Panc1 (cell line): ENCODE data around the gene HLA-DOA. TPM values are rescaled to one million over a fixed set of nuclear protein-coding genes. Genes with fewer than 3 reads are reported as not detected.

Experiments used
- ATAC-seq: fragments of 200-7000 bp; cut with Tn5 transposase; 2 replicates; pipeline ENCODE4 v1.9.1; 2020; ENCODE audit warnings: mild to moderate bottlenecking, moderate library complexity
- BruUV-seq: library from RNA; stranded (reverse); fragments of 400-500 nt; replicated peaks from 2 replicates; lab custom pipeline; 2021; lab: Mats Ljungman, UMichigan
- CTCF ChIA-PET: fragments of 300-600 bp; sonication (Branson Sonifier 250); formaldehyde crosslinking; loops from one replicate; lab custom pipeline; 2022; ENCODE audit warnings: antibody characterized with exemption; lab: Charles Lee
- POLR2A ChIA-PET: fragments of 300-600 bp; sonication (Branson Sonifier 250); formaldehyde crosslinking; loops from one replicate; lab custom pipeline; 2022; ENCODE audit warnings: antibody characterized with exemption; lab: Charles Lee
- DNase-seq: peaks from one replicate; pipeline ENCODE4 v3.0.0-alpha.2; 2010; ENCODE audit warnings: low read depth, low spot score
- H3K27ac ChIP-seq: 2 replicates; pipeline ENCODE4 v1.5.1; 2011; ENCODE audit warnings: mild to moderate bottlenecking, low read length, inconsistent platforms
- H3K27me3 ChIP-seq: fragments of 200-500 bp; sonication (Bioruptor generic); 2 replicates; pipeline ENCODE4 v1.6.0; 2014; ENCODE audit warnings: low read length, inconsistent platforms; ENCODE audit not compliant: control insufficient read depth, insufficient read depth
- H3K36me3 ChIP-seq: fragments of 200-500 bp; sonication (Bioruptor generic); 2 replicates; pipeline ENCODE4 v1.5.1; 2014; ENCODE audit warnings: inconsistent platforms, mild to moderate bottlenecking, low read length, moderate library complexity; ENCODE audit not compliant: control insufficient read depth, insufficient read depth
- H3K4me1 ChIP-seq: 2 replicates; pipeline ENCODE4 v1.5.1; 2011; ENCODE audit warnings: inconsistent platforms, mild to moderate bottlenecking, low read length, moderate library complexity; ENCODE audit not compliant: control insufficient read depth, insufficient read depth
- H3K4me3 ChIP-seq, 2 experiments: 2 replicates each; pipeline ENCODE4 v1.5.1; 2011 to 2012; ENCODE audit warnings: low read depth in 2 of 2, low read length in 2 of 2, mild to moderate bottlenecking in 2 of 2, inconsistent platforms in 1 of 2, moderate library complexity in 1 of 2
- H3K9me3 ChIP-seq: fragments of 200-500 bp; sonication (Bioruptor generic); 2 replicates; pipeline ENCODE4 v1.5.1; 2014; ENCODE audit warnings: low read depth, mild to moderate bottlenecking, inconsistent platforms, low read length, moderate library complexity; ENCODE audit not compliant: control insufficient read depth, insufficient read depth
- POLR2AphosphoS5 ChIP-seq: IDR thresholded peaks from 2 replicates; pipeline ENCODE4 v1.6.1; 2012; ENCODE audit warnings: mild to moderate bottlenecking, low read depth, low read length, moderate library complexity
- REST ChIP-seq, 2 experiments: IDR thresholded peaks; 2 replicates each; pipeline ENCODE4 v1.6.1; 2011 to 2012; ENCODE audit warnings: low read depth in 2 of 2, control low read depth in 1 of 2, low read length in 1 of 2, mild to moderate bottlenecking in 1 of 2, moderate library complexity in 1 of 2; ENCODE audit not compliant: insufficient read depth in 1 of 2
- SIN3A ChIP-seq: IDR thresholded peaks from 2 replicates; pipeline ENCODE4 v1.6.1; 2012; ENCODE audit warnings: low read depth, mild to moderate bottlenecking, low read length, moderate library complexity, borderline replicate concordance; ENCODE audit not compliant: insufficient read depth
- TCF7L2 ChIP-seq: IDR thresholded peaks from 2 replicates; pipeline ENCODE4 v1.6.1; 2011; ENCODE audit warnings: mild to moderate bottlenecking, low read depth, low read length, inconsistent platforms
- in situ Hi-C: cut with HindIII; loops from 2 replicates; pipeline ENCODE4 v1.10.0; 2016; ENCODE audit warnings: low sequenced_read_pairs, low pct_unique_long_range_greater_than_20kb
- intact Hi-C: fragments of 100-400 bp; cut with micrococcal nuclease; formaldehyde crosslinking; loops from one replicate; pipeline ENCODE4 v1.10.0; 2022; ENCODE audit not compliant: unreplicated experiment
- total RNA-seq: library from RNA; stranded (reverse); gene quantifications from one replicate; pipeline ENCODE4 v1.2.1, GENCODE V29; 2021; ENCODE audit not compliant: unreplicated experiment
- TF ChIP-seq, protein P1 (sequence below): fragments of 450-650 bp; IDR thresholded peaks from 2 replicates; pipeline ENCODE4 v1.5.1; 2017; ENCODE audit warnings: mild to moderate bottlenecking

HLA-DOA gene
- total RNA-seq, 1 experiment from 2014 or later, result 0.08 TPM

DNA sequence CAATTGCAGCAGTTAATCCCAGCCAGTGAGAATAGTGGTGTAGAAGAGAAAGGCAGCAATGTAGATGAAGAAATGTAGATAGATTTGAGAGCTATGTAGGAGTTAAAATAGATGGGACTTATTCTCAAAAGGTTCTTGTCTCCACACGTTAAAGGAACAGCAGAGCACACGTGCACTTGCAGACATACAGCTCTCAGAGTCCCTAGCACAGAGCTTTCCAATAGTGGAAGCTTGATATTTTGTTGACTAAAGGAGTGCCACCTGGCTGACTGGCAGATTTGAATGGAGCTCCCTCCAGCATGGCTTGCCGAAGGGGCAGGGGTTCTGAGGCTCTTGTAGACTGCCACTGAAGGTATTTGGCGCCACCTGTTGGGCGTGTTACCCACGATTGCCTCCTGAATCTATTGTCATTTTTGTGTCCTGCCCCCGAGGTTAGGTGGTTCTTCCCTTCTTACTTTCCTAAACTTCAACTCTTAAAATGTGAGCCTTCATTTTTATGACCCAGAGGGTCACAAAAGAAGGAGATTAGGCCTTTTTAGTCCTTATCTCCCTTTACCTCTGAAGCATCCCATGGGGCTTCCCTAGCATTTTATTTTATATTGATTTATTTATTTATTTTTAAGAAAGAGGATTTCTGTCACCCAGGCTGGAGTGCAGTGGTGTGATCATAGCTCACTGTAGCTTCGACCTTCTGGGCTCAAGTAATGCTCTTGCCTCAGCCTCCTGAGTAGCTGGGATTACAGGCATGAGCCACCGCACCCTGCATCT, 24.6 kb downstream of the HLA-DOA start:
- H3K27ac ChIP-seq, result no peak overlapping the region
- H3K4me3 ChIP-seq, result no peak overlapping the region
- H3K36me3 ChIP-seq, result peaks cover 17% of the 10 kb centered on the region
- TF ChIP-seq TCF7L2 (no peak), SIN3A (no peak), POLR2AphosphoS5 (peak; percentile 46; the same call in 1 of the 2 replicates), REST (IDR thresholded peaks at IDR 0.05; ENCODE audit: insufficient read depth in 1 of 2, low read depth in 2 of 2, low read length in 1 of 2) (no peak)
- TF ChIP-seq, protein P1, sequence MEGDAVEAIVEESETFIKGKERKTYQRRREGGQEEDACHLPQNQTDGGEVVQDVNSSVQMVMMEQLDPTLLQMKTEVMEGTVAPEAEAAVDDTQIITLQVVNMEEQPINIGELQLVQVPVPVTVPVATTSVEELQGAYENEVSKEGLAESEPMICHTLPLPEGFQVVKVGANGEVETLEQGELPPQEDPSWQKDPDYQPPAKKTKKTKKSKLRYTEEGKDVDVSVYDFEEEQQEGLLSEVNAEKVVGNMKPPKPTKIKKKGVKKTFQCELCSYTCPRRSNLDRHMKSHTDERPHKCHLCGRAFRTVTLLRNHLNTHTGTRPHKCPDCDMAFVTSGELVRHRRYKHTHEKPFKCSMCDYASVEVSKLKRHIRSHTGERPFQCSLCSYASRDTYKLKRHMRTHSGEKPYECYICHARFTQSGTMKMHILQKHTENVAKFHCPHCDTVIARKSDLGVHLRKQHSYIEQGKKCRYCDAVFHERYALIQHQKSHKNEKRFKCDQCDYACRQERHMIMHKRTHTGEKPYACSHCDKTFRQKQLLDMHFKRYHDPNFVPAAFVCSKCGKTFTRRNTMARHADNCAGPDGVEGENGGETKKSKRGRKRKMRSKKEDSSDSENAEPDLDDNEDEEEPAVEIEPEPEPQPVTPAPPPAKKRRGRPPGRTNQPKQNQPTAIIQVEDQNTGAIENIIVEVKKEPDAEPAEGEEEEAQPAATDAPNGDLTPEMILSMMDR, result peak; percentile 94
- DNase-seq (peak; percentile 76), ATAC-seq (peak; percentile 85)
- H3K27me3 ChIP-seq, result no peaks in the 10 kb centered on the region
- ChIA-PET CTCF (interaction anchor here (0.5 to 2.8 kb wide), 16 partner anchors 11 to 785 kb away, joined by 3 to 20 read pairs (median 5); partner anchors contain the start of gene TAP2), POLR2A (interaction anchor here (0.8 to 1.3 kb wide), 2 partner anchors 10 to 13 kb away, joined by 4 to 9 read pairs; no protein-coding TSS in a partner anchor)
- H3K4me1 ChIP-seq, result peaks cover 27% of the 10 kb centered on the region
- intact Hi-C loops (loop anchor here (2.0 to 5.0 kb wide), 2 partner anchors 52 to 98 kb away; no protein-coding TSS in a partner anchor), in situ Hi-C loops (no loop called here)
- no TSS peak for BruUV-seq
- no peaks in the 10 kb centered on the region for H3K9me3 ChIP-seq

- ChIA-PET CTCF (interaction anchor here (0.5 to 2.8 kb wide), 16 partner anchors 10 to 785 kb away, joined by 3 to 20 read pairs (median 5); partner anchors contain the start of gene TAP2), POLR2A (interaction anchor here (0.8 to 1.3 kb wide), 2 partner anchors 9 to 12 kb away, joined by 4 to 9 read pairs; no protein-coding TSS in a partner anchor)
- intact Hi-C loops, result loop anchor here (2.0 to 5.0 kb wide), 2 partner anchors 51 to 97 kb away; no protein-coding TSS in a partner anchor
- Histone ChIP-seq H3K27ac (no peak overlapping the region), H3K27me3 (no peaks in the 10 kb centered on the region), H3K9me3 (no peaks in the 10 kb centered on the region), H3K4me1 (peaks cover 34% of the 10 kb centered on the region), H3K36me3 (peaks cover 24% of the 10 kb centered on the region), H3K4me3 (no peak overlapping the region)
- DNase-seq, result no peak
- BruUV-seq, result no TSS peak
- in situ Hi-C loops, result no loop called here
- TF ChIP-seq REST (IDR thresholded peaks at IDR 0.05; ENCODE audit: insufficient read depth in 1 of 2, low read depth in 2 of 2, low read length in 1 of 2) (no peak), POLR2AphosphoS5 (no peak; the same call in 1 of the 2 replicates), TCF7L2 (no peak), SIN3A (no peak)
- TF ChIP-seq, protein P1, result no peak
- peak; percentile 46 for ATAC-seq
These were observed 25.3 kb downstream of the HLA-DOA start for GRCh38 chr6:32983964-32984621.
